Measurements from ENCODE around the gene PNPLA1.

PNPLA1 gene
- 0 to 0.24 reads per million in 2 experiments for total RNA-seq

- DNase-seq (ENCODE audit: low read depth) = no peak
Observed at GRCh38 chr6:36269834-36270705, at the start of gene PNPLA1. Gene PNPLA1 (plus strand): TSS chr6:36270060. CDS start chr6:36270460, 400 bp downstream.

- no peak for DNase-seq (ENCODE audit: low read depth)
Observed at GRCh38 chr6:36220226-36220625, 49.6 kb upstream of the PNPLA1 start.

GRCh38 chr6:36221674-36222073 lies 48.2 kb upstream of the PNPLA1 start:
- no peak for DNase-seq (ENCODE audit: low read depth)

GRCh38 chr6:36222924-36223323 lies 46.9 kb upstream of the PNPLA1 start:
- DNase-seq (ENCODE audit: low read depth) = no peak

GRCh38 chr6:36223706-36224105 lies 46.2 kb upstream of the PNPLA1 start:
- DNase-seq (ENCODE audit: low read depth) = no peak

GRCh38 chr6:36224918-36225461 lies 44.9 kb upstream of the PNPLA1 start:
- DNase-seq (ENCODE audit: low read depth) = no peak

GRCh38 chr6:36226438-36227047 lies 43.3 kb upstream of the PNPLA1 start:
- DNase-seq (ENCODE audit: low read depth) = no peak

- no peak for DNase-seq (ENCODE audit: low read depth)
Observed at GRCh38 chr6:36227379-36228228, 42.3 kb upstream of the PNPLA1 start.

- no peak for DNase-seq (ENCODE audit: low read depth)
Observed at GRCh38 chr6:36229223-36229622, 40.6 kb upstream of the PNPLA1 start.

- DNase-seq (ENCODE audit: low read depth) = no peak
Observed at GRCh38 chr6:36230371-36230770, 39.5 kb upstream of the PNPLA1 start.

GRCh38 chr6:36232172-36232571 lies 37.7 kb upstream of the PNPLA1 start:
- DNase-seq (ENCODE audit: low read depth) = no peak

- no peak for DNase-seq (ENCODE audit: low read depth)
Observed at GRCh38 chr6:36235309-36235708, 34.6 kb upstream of the PNPLA1 start.

GRCh38 chr6:36235862-36236261 lies 34.0 kb upstream of the PNPLA1 start:
- DNase-seq (ENCODE audit: low read depth) = no peak

- DNase-seq (ENCODE audit: low read depth) = no peak
Observed at GRCh38 chr6:36239774-36240173, 30.1 kb upstream of the PNPLA1 start.

GRCh38 chr6:36241728-36242127 lies 28.1 kb upstream of the PNPLA1 start:
- DNase-seq (ENCODE audit: low read depth) = no peak

- no peak for DNase-seq (ENCODE audit: low read depth)
Observed at GRCh38 chr6:36242161-36242560, 27.7 kb upstream of the PNPLA1 start.

- no peak for DNase-seq (ENCODE audit: low read depth)
Observed at GRCh38 chr6:36242626-36243025, 27.2 kb upstream of the PNPLA1 start.

- DNase-seq (ENCODE audit: low read depth) = no peak
Observed at GRCh38 chr6:36243562-36244212, 26.2 kb upstream of the PNPLA1 start.

- DNase-seq (ENCODE audit: low read depth) = no peak
Observed at GRCh38 chr6:36244641-36245280, 25.1 kb upstream of the PNPLA1 start.

GRCh38 chr6:36245572-36246061 lies 24.2 kb upstream of the PNPLA1 start:
- DNase-seq (ENCODE audit: low read depth) = no peak
